H1 (cell line): ENCODE data around the gene ADM. TPM values are rescaled to one million over a fixed set of nuclear protein-coding genes. Genes with fewer than 3 reads are reported as not detected.
A peak's percentile ranks its signal among the peaks of the same experiment; 100 is the strongest.

ENCODE experiments used
- CTCF ChIA-PET: fragments of 300-600 bp; sonication (Branson Sonifier 250); formaldehyde crosslinking; loops from one replicate; lab custom pipeline; 2021; ENCODE audit not compliant: partially characterized antibody; lab: Charles Lee
- POLR2A ChIA-PET: fragments of 300-600 bp; sonication (Branson Sonifier 250); formaldehyde crosslinking; loops from one replicate; lab custom pipeline; 2021; ENCODE audit warnings: inconsistent platforms; ENCODE audit not compliant: partially characterized antibody; lab: Charles Lee
- DNase-seq, 2 experiments: peaks; one replicate each; pipeline versions ENCODE4 v3.0.0 to v3.0.0-alpha.2; 2010 to 2022; ENCODE audit warnings: low spot score in 2 of 2, low read depth in 1 of 2, mixed read lengths in 1 of 2
- FAIRE-seq: peaks from 2 replicates; lab custom pipeline; 2011; peaks lifted over from hg19 to GRCh38; lab: Jason Lieb, UNC
- H2AFZ ChIP-seq: 2 replicates; pipeline ENCODE4 v1.8.1; 2012; ENCODE audit warnings: low read length, inconsistent platforms
- H2AK5ac ChIP-seq: 2 replicates; pipeline ENCODE4 v1.6.1; 2013; ENCODE audit warnings: low read depth, low read length
- H2BK120ac ChIP-seq: replicated peaks from 2 replicates; pipeline ENCODE3; 2013; ENCODE audit warnings: low read depth, low read length, inconsistent platforms
- H2BK12ac ChIP-seq: 2 replicates; pipeline ENCODE4 v1.6.1; 2013; ENCODE audit warnings: low read depth, low read length
- H2BK15ac ChIP-seq: 2 replicates; pipeline ENCODE4 v1.6.1; 2013; ENCODE audit warnings: low read length
- H2BK20ac ChIP-seq: 2 replicates; pipeline ENCODE4 v1.6.1; 2013; ENCODE audit warnings: low read length
- H2BK5ac ChIP-seq: 2 replicates; pipeline ENCODE4 v1.6.1; 2013; ENCODE audit warnings: low read depth, low read length
- H3K14ac ChIP-seq: 2 replicates; pipeline ENCODE4 v1.6.1; 2013; ENCODE audit warnings: inconsistent platforms; ENCODE audit not compliant: insufficient read length
- H3K18ac ChIP-seq: 2 replicates; pipeline ENCODE4 v1.6.1; 2013; ENCODE audit warnings: low read length; ENCODE audit errors: extremely low read depth
- H3K23ac ChIP-seq: 2 replicates; pipeline ENCODE4 v1.6.1; 2013; ENCODE audit warnings: inconsistent platforms; ENCODE audit not compliant: insufficient read length
- H3K23me2 ChIP-seq: 2 replicates; pipeline ENCODE4 v1.6.1; 2013; ENCODE audit warnings: low read depth, low read length
- H3K27ac ChIP-seq: 2 replicates; pipeline ENCODE4 v1.6.1; 2011; ENCODE audit warnings: low read depth, low read length, inconsistent platforms
- H3K27me3 ChIP-seq, 4 experiments: replicated peaks in 1 of 4; 1 replicate in 1 of 4; 2 replicates in 3 of 4; pipeline versions ENCODE4 v1.6.1 to v1.8.1; 2011 to 2013; ENCODE audit warnings: low read length in 3 of 4, mild to moderate bottlenecking in 3 of 4, inconsistent platforms in 2 of 4, mixed read lengths in 2 of 4, moderate library complexity in 1 of 4; ENCODE audit not compliant: control insufficient read depth in 3 of 4, insufficient read depth in 3 of 4; ENCODE audit errors: extremely low read depth in 1 of 4
- H3K36me3 ChIP-seq, 4 experiments: 2 replicates each; pipeline versions ENCODE4 v1.6.1 to v1.8.1; 2011 to 2013; ENCODE audit warnings: mild to moderate bottlenecking in 4 of 4, low read length in 3 of 4, moderate library complexity in 2 of 4, control low read depth in 1 of 4, inconsistent platforms in 1 of 4; ENCODE audit not compliant: insufficient read depth in 4 of 4, control insufficient read depth in 2 of 4
- H3K4ac ChIP-seq: replicated peaks from 2 replicates; pipeline ENCODE3; 2013; ENCODE audit warnings: low read length, low read depth, mixed read lengths, inconsistent platforms; ENCODE audit not compliant: insufficient read length
- H3K4me1 ChIP-seq, 4 experiments: replicated peaks in 1 of 4; 1 replicate in 1 of 4; 2 replicates in 3 of 4; pipeline versions ENCODE4 v1.6.1 to v1.8.1; 2011 to 2013; ENCODE audit warnings: low read length in 3 of 4, inconsistent platforms in 2 of 4, mixed read lengths in 1 of 4; ENCODE audit not compliant: insufficient read depth in 4 of 4, control insufficient read depth in 3 of 4
- H3K4me2 ChIP-seq, 2 experiments: 2 replicates each; pipeline versions ENCODE4 v1.6.1 to v1.8.1; 2011 to 2013; ENCODE audit warnings: low read depth in 2 of 2, low read length in 2 of 2, control low read depth in 1 of 2, inconsistent platforms in 1 of 2, mild to moderate bottlenecking in 1 of 2; ENCODE audit not compliant: insufficient read depth in 1 of 2
- H3K4me3 ChIP-seq, 4 experiments: fragments of 200-600, 300-600 bp in 1 of 4; sonication (generic), shearing (Covaris generic), sonication (Bioruptor Twin) in 1 of 4; 2 replicates each; pipeline versions ENCODE4 v1.5.1 to v1.8.1; 2011 to 2016; ENCODE audit warnings: low read length in 4 of 4, low read depth in 3 of 4, control low read depth in 2 of 4, inconsistent platforms in 2 of 4, mild to moderate bottlenecking in 2 of 4, mixed read lengths in 1 of 4, moderate library complexity in 1 of 4; ENCODE audit not compliant: insufficient read depth in 2 of 4; ENCODE audit errors: extremely low read depth in 1 of 4
- H3K56ac ChIP-seq: replicated peaks from 2 replicates; pipeline ENCODE3; 2013; ENCODE audit warnings: low read depth, mild to moderate bottlenecking, mixed read lengths, low read length, inconsistent platforms; ENCODE audit not compliant: insufficient read length
- H3K79me1 ChIP-seq: 2 replicates; pipeline ENCODE4 v1.6.1; 2013; ENCODE audit warnings: low read depth, low read length, control low read depth
- H3K79me2 ChIP-seq, 2 experiments: 2 replicates each; pipeline versions ENCODE4 v1.6.1 to v1.8.1; 2012 to 2013; ENCODE audit warnings: low read length in 2 of 2, mild to moderate bottlenecking in 2 of 2, inconsistent platforms in 1 of 2; ENCODE audit not compliant: insufficient read depth in 2 of 2, control insufficient read depth in 1 of 2
- H3K9ac ChIP-seq, 4 experiments: replicated peaks in 1 of 4; 1 replicate in 1 of 4; 2 replicates in 3 of 4; pipeline versions ENCODE4 v1.6.1 to v1.8.1; 2011 to 2013; ENCODE audit warnings: low read depth in 3 of 4, low read length in 3 of 4, control low read depth in 2 of 4, mild to moderate bottlenecking in 2 of 4, moderate library complexity in 2 of 4, inconsistent platforms in 1 of 4; ENCODE audit errors: extremely low read depth in 1 of 4
- H3K9me3 ChIP-seq, 2 experiments: 2 replicates each; pipeline versions ENCODE4 v1.6.1 to v1.8.1; 2012 to 2013; ENCODE audit warnings: mild to moderate bottlenecking in 2 of 2, moderate library complexity in 2 of 2, control low read depth in 1 of 2, inconsistent platforms in 1 of 2, low read depth in 1 of 2, low read length in 1 of 2, mixed read lengths in 1 of 2; ENCODE audit not compliant: insufficient read depth in 2 of 2
- H4K20me1 ChIP-seq, 2 experiments: replicated peaks in 1 of 2; 2 replicates each; pipeline versions ENCODE3 to v1.8.1; 2011 to 2013; ENCODE audit warnings: inconsistent platforms in 2 of 2, low read length in 2 of 2, mild to moderate bottlenecking in 1 of 2; ENCODE audit not compliant: insufficient read depth in 2 of 2, control insufficient read depth in 1 of 2
- H4K5ac ChIP-seq: 2 replicates; pipeline ENCODE4 v1.6.1; 2013; ENCODE audit warnings: low read length, low read depth, mixed read lengths, inconsistent platforms; ENCODE audit not compliant: insufficient read length
- H4K8ac ChIP-seq: 2 replicates; pipeline ENCODE4 v1.8.0; 2013; ENCODE audit warnings: mild to moderate bottlenecking, moderate library complexity, low read length, inconsistent platforms; ENCODE audit not compliant: insufficient read depth; ENCODE audit errors: extremely low read depth
- H4K91ac ChIP-seq: replicated peaks from 2 replicates; pipeline ENCODE3; 2013; ENCODE audit warnings: low read length, mixed read lengths, inconsistent platforms; ENCODE audit not compliant: insufficient read length
- BACH1 ChIP-seq: IDR thresholded peaks from 2 replicates; pipeline ENCODE4 v1.6.1; 2012; ENCODE audit warnings: low read length, improper control_type of control experiment
- CBX8 ChIP-seq: fragments of 300-800, 300-1000 bp; sonication (generic); IDR thresholded peaks from 2 replicates; pipeline ENCODE4 v1.7.1; 2016; ENCODE audit warnings: low read depth, low read length, borderline replicate concordance
- CHD1 ChIP-seq: IDR thresholded peaks from 2 replicates; pipeline ENCODE4 v1.6.1; 2012; ENCODE audit warnings: low read depth, low read length, improper control_type of control experiment
- EZH2 ChIP-seq: fragments of 200-600 bp; sonication (generic); IDR thresholded peaks from 2 replicates; pipeline ENCODE4 v1.7.1; 2012; ENCODE audit warnings: low read depth, mild to moderate bottlenecking, moderate library complexity, low read length, inconsistent platforms; ENCODE audit not compliant: severe bottlenecking
- MAFK ChIP-seq: IDR thresholded peaks from 2 replicates; pipeline ENCODE4 v1.6.1; 2012; ENCODE audit warnings: low read depth, mild to moderate bottlenecking, improper control_type of control experiment, low read length
- POLR2AphosphoS5 ChIP-seq: IDR thresholded peaks from 2 replicates; pipeline ENCODE4 v1.6.1; 2011; ENCODE audit warnings: low read depth, low read length
- RFX5 ChIP-seq: IDR thresholded peaks from 2 replicates; pipeline ENCODE4 v1.6.1; 2011; ENCODE audit warnings: low read depth, low read length, improper control_type of control experiment, borderline replicate concordance
- RNF2 ChIP-seq: fragments of 200-900, 300-1000 bp; sonication (generic); IDR thresholded peaks from 2 replicates; pipeline ENCODE4 v1.7.1; 2016; ENCODE audit warnings: borderline replicate concordance, low read depth, mild to moderate bottlenecking, antibody characterized with exemption, low read length; ENCODE audit not compliant: poor library complexity, severe bottlenecking; ENCODE audit errors: missing control alignments
- RXRA ChIP-seq: IDR thresholded peaks from 2 replicates; pipeline ENCODE4 v1.6.1; 2011; ENCODE audit warnings: low read depth, mild to moderate bottlenecking, low read length, moderate library complexity; ENCODE audit not compliant: insufficient read depth
- SP2 ChIP-seq: IDR thresholded peaks from 2 replicates; pipeline ENCODE4 v1.6.1; 2012; ENCODE audit warnings: mild to moderate bottlenecking, low read length, inconsistent platforms
- SP4 ChIP-seq: IDR thresholded peaks from 2 replicates; pipeline ENCODE4 v1.6.1; 2012; ENCODE audit warnings: low read length, inconsistent platforms
- WGBS, 2 experiments: shearing (Covaris generic) in 1 of 2; methylation state at CpG; one replicate each; pipeline versions ENCODE4 v1.1.6 to v1.1.7; 2013 to 2015; ENCODE audit warnings: low lambda C conversion rate in 2 of 2, mixed read lengths in 2 of 2, inconsistent platforms in 1 of 2, low coverage in 1 of 2, missing lambda C conversion rate in 1 of 2; ENCODE audit not compliant: insufficient replicate concordance in 2 of 2, insufficient coverage in 1 of 2, insufficient read length in 1 of 2; ENCODE audit errors: extremely low coverage in 1 of 2, missing lambda C conversion rate in 1 of 2; 5-methylcytosine and 5-hydroxymethylcytosine counted together
- polyA plus RNA-seq, 7 experiments: library from polyadenylated mRNA; depleted of rRNA in 3 of 7; stranded (reverse) in 5 of 7; unstranded in 2 of 7; fragments of >200 nt in 5 of 7; fragments of 200-250 nt in 2 of 7; gene quantifications; 1 replicate in 5 of 7; 2 replicates in 1 of 7; 4 replicates in 1 of 7; pipeline versions ENCODE4 v1.2.1 to v1.2.3, GENCODE V29; 2011 to 2013; ENCODE audit warnings: missing spikeins in 2 of 7, mixed read lengths in 2 of 7
- total RNA-seq: library from RNA; stranded (reverse); fragmentation: NEBNext Ultra II Directional; extraction: Animal tissue kit (Norgen Biotek cat#: 25700); gene quantifications from 2 replicates; pipeline ENCODE4 v1.2.1, GENCODE V29; 2021
- TF ChIP-seq, protein P1 (sequence below): IDR thresholded peaks from 2 replicates; pipeline ENCODE4 v1.6.1; 2011; ENCODE audit warnings: low read length, improper control_type of control experiment

The ADM gene
- total and polyA plus RNA-seq, 2 of the 8 experiments (the other 6 are each of a cell fraction or from before 2014, with no cell fraction given): 94.1 to 95.6 TPM

DNA sequence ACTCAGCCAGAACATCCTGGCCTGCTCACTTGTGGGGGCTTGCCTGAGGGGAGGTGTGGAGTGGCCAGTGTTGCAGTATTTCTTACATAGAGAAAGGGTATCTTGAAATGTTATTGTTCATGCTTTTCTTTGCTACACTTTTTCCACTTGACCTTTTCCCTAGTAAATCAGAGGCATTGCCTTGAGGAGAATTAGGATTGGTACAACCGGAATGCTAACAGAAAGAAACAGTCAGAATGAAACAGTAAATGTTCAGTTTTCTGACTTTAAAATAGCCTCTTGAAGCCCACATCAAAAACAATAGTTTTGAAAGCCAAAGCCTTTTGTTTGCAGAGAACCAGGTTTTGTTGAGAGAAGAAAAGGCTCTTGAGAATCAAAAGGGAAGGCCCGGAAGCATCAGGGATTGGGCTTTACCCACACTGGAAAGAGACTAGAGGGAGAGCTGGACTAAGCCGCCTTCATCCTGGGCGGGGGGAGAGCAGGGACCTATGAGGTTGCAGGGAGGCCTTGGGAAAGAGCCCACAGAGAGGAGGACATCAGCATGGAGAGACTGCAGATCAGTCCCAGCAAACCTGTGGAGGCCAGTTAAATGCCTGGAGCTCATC is 12.4 kb downstream of the ADM start:
- peak overlapping the region; percentile 13; the same call in 1 of the 2 replicates for H2AFZ ChIP-seq
- peak overlapping the region; percentile 4 for H4K91ac ChIP-seq
- H4K20me1 ChIP-seq: no peaks in the 10 kb centered on the region
- no peak overlapping the region for H3K9ac ChIP-seq
- H3K4me2 ChIP-seq: no peak overlapping the region
- H3K36me3 ChIP-seq: no peaks in the 10 kb centered on the region
- WGBS, 2 experiments: 85% methylated on average over 4 of the region's 4 CpGs; no CpG with 5 or more reads in 1 of the 2 experiments
- H2BK12ac ChIP-seq: peak overlapping the region; percentile 70; the same call in 1 of the 2 replicates
- no peak overlapping the region for H3K14ac ChIP-seq
- peaks cover 2 to 12% (median 7%) of the 10 kb centered on the region in 4 experiments for H3K4me1 ChIP-seq
- DNase-seq (no peak), FAIRE-seq (no peak)
- H3K79me2 ChIP-seq: no peaks in the 10 kb centered on the region
- no peaks in the 10 kb centered on the region for H3K23me2 ChIP-seq
- H3K18ac ChIP-seq: no peak overlapping the region
- H2BK120ac ChIP-seq: peak overlapping the region; percentile 5
- H2BK20ac ChIP-seq: peak overlapping the region; percentile 41
- H3K4ac ChIP-seq: no peak overlapping the region
- H2BK5ac ChIP-seq: peak overlapping the region; percentile 69
- no peak overlapping the region for H3K23ac ChIP-seq
- H4K8ac ChIP-seq: no peak overlapping the region
- no peaks in the 10 kb centered on the region for H3K9me3 ChIP-seq
- ChIA-PET CTCF (interaction anchor here (0.8 to 2.1 kb wide), 5 partner anchors 9 to 223 kb away, joined by 3 to 13 read pairs (median 4); partner anchors contain the start of gene RNF141), POLR2A (interaction anchor here (0.6 to 6.8 kb wide), 2 partner anchors 11 to 46 kb away, joined by 3 to 62 read pairs; partner anchors contain the start of gene ADM)
- no peak overlapping the region for H3K4me3 ChIP-seq
- H4K5ac ChIP-seq: no peak overlapping the region
- H3K27ac ChIP-seq: no peak overlapping the region
- H3K56ac ChIP-seq: no peak overlapping the region
- H2BK15ac ChIP-seq: peak overlapping the region; percentile 37; the same call in 1 of the 2 replicates
- no peaks in the 10 kb centered on the region for H3K79me1 ChIP-seq
- H3K27me3 ChIP-seq: no peaks in the 10 kb centered on the region
- H2AK5ac ChIP-seq: peak overlapping the region; percentile 79; the same call in 1 of the 2 replicates
- TF ChIP-seq CBX8 (no peak), CHD1 (no peak), RNF2 (no peak), MAFK (no peak), RFX5 (no peak), EZH2 (no peak), BACH1 (no peak), RXRA (no peak), POLR2AphosphoS5 (no peak), SP4 (no peak), SP2 (no peak)
- TF ChIP-seq, protein P1, sequence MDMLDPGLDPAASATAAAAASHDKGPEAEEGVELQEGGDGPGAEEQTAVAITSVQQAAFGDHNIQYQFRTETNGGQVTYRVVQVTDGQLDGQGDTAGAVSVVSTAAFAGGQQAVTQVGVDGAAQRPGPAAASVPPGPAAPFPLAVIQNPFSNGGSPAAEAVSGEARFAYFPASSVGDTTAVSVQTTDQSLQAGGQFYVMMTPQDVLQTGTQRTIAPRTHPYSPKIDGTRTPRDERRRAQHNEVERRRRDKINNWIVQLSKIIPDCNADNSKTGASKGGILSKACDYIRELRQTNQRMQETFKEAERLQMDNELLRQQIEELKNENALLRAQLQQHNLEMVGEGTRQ: no peak
